HepG2 (cell line): Measurements from ENCODE around the gene PHF19. TPM values are rescaled to one million over a fixed set of nuclear protein-coding genes. Genes with fewer than 3 reads are reported as not detected.

ENCODE experiments used
- GFI1 ChIP-seq: sonication (generic); formaldehyde crosslinking; IDR thresholded peaks from 2 replicates; pipeline ENCODE4 v1.5.0; 2020; ENCODE audit warnings: missing genetic modification reagents, mild to moderate bottlenecking, borderline replicate concordance
- KLF13 ChIP-seq: sonication (generic); formaldehyde crosslinking; IDR thresholded peaks from 2 replicates; pipeline ENCODE4 v1.4.0; 2020; ENCODE audit warnings: mild to moderate bottlenecking, missing genetic modification reagents
- MEIS2 ChIP-seq: sonication (generic); formaldehyde crosslinking; IDR thresholded peaks from 2 replicates; pipeline ENCODE4 v1.9.0; 2021; ENCODE audit warnings: mild to moderate bottlenecking, missing genetic modification reagents
- NFKBIZ ChIP-seq: IDR thresholded peaks from 2 replicates; pipeline ENCODE4 v1.6.1; 2018; ENCODE audit warnings: missing genetic modification reagents, missing compliant biosample characterization
- NR2F1 ChIP-seq, 2 experiments: fragments of 450-650 bp in 1 of 2; formaldehyde crosslinking in 1 of 2; IDR thresholded peaks; 2 replicates each; pipeline versions ENCODE4 v1.5.0 to v1.6.1; 2016 to 2020; ENCODE audit warnings: mild to moderate bottlenecking in 1 of 2, missing compliant biosample characterization in 1 of 2, missing genetic modification reagents in 1 of 2, moderate library complexity in 1 of 2
- PHF21A ChIP-seq: sonication (generic); formaldehyde crosslinking; IDR thresholded peaks from 2 replicates; pipeline ENCODE4 v1.5.0; 2020; ENCODE audit warnings: mild to moderate bottlenecking, missing genetic modification reagents
- PRMT3 ChIP-seq: sonication (generic); formaldehyde crosslinking; IDR thresholded peaks from 2 replicates; pipeline ENCODE4 v1.8.1; 2022; ENCODE audit warnings: low read depth, mild to moderate bottlenecking, moderate library complexity, missing genetic modification reagents, borderline replicate concordance
- RXRA ChIP-seq: sonication (generic); formaldehyde crosslinking; IDR thresholded peaks from 2 replicates; pipeline ENCODE4 v1.5.1; 2020; ENCODE audit warnings: missing genetic modification reagents
- SAP130 ChIP-seq: IDR thresholded peaks from 2 replicates; pipeline ENCODE4 v1.6.1; 2016; ENCODE audit warnings: low read depth
- SIX1 ChIP-seq: sonication (generic); formaldehyde crosslinking; IDR thresholded peaks from 2 replicates; pipeline ENCODE4 v1.4.0; 2020; ENCODE audit warnings: missing genetic modification reagents, borderline replicate concordance
- SMAD1 ChIP-seq: sonication (generic); formaldehyde crosslinking; IDR thresholded peaks from 2 replicates; pipeline ENCODE4 v1.4.0; 2020; ENCODE audit warnings: missing genetic modification reagents, low read depth, mild to moderate bottlenecking, borderline replicate concordance
- SMAD3 ChIP-seq: sonication (generic); formaldehyde crosslinking; IDR thresholded peaks from 2 replicates; pipeline ENCODE4 v1.4.0; 2020; ENCODE audit warnings: missing genetic modification reagents
- THYN1 ChIP-seq: sonication (generic); formaldehyde crosslinking; IDR thresholded peaks from 2 replicates; pipeline ENCODE4 v1.8.1; 2023; ENCODE audit warnings: low read depth, mild to moderate bottlenecking, moderate library complexity, missing genetic modification reagents, borderline replicate concordance
- ZBTB38 ChIP-seq: sonication (generic); formaldehyde crosslinking; IDR thresholded peaks from 2 replicates; pipeline ENCODE4 v1.5.1; 2020; ENCODE audit warnings: mild to moderate bottlenecking, missing genetic modification reagents
- ZNF207 ChIP-seq: fragments of 450-650 bp; IDR thresholded peaks from 2 replicates; pipeline ENCODE4 v1.6.1; 2016; ENCODE audit warnings: antibody characterized with exemption, borderline replicate concordance
- ZNF230 ChIP-seq: sonication (generic); formaldehyde crosslinking; IDR thresholded peaks from 2 replicates; pipeline ENCODE4 v1.4.0; 2020; ENCODE audit warnings: mild to moderate bottlenecking, missing genetic modification reagents
- ZNF569 ChIP-seq: sonication (generic); formaldehyde crosslinking; IDR thresholded peaks from 2 replicates; pipeline ENCODE4 v1.5.0; 2020; ENCODE audit warnings: mild to moderate bottlenecking, missing genetic modification reagents, moderate library complexity, borderline replicate concordance
- ZNF589 ChIP-seq: sonication (generic); formaldehyde crosslinking; conservative IDR thresholded peaks from 2 replicates; pipeline ENCODE4 v1.8.0; 2022; ENCODE audit warnings: mild to moderate bottlenecking, moderate library complexity, missing genetic modification reagents
- ZNF678 ChIP-seq: sonication (generic); formaldehyde crosslinking; IDR thresholded peaks from 2 replicates; pipeline ENCODE4 v1.4.0; 2020; ENCODE audit warnings: mild to moderate bottlenecking, missing genetic modification reagents
- polyA plus RNA-seq, 8 experiments: library from polyadenylated mRNA; depleted of rRNA in 3 of 8; stranded (reverse) in 7 of 8; unstranded in 1 of 8; fragments of >200 nt; fragmentation: Illumina TruSeq in 4 of 8; extraction: Trizol in 4 of 8; gene quantifications; 2 replicates each; pipeline versions ENCODE4 v1.2.1 to v1.2.3, GENCODE V29; 2011 to 2016; ENCODE audit warnings: low read depth in 4 of 8, missing spikeins in 1 of 8, mixed read lengths in 1 of 8; ENCODE audit not compliant: insufficient read depth in 1 of 8
- total RNA-seq, 5 experiments: library from RNA; depleted of rRNA; stranded (reverse); fragments of >200 nt; fragmentation: Illumina TruSeq; extraction: Trizol; gene quantifications; 2 replicates each; pipeline ENCODE4 v1.2.3, GENCODE V29; 2016; ENCODE audit warnings: low read depth in 1 of 5
- TF ChIP-seq, protein P1 (sequence below): sonication (generic); formaldehyde crosslinking; IDR thresholded peaks from 2 replicates; pipeline ENCODE4 v1.5.0; 2020; ENCODE audit warnings: missing genetic modification reagents
- TF ChIP-seq, protein P2 (sequence below), 2 experiments: sonication (generic) in 1 of 2; formaldehyde crosslinking in 1 of 2; IDR thresholded peaks; 2 replicates each; pipeline versions ENCODE4 v1.4.0 to v1.6.1; 2018 to 2020; ENCODE audit warnings: missing genetic modification reagents in 2 of 2, borderline replicate concordance in 1 of 2, low read depth in 1 of 2, mild to moderate bottlenecking in 1 of 2, missing biosample characterization in 1 of 2
- TF ChIP-seq, protein P3 (sequence below): sonication (generic); formaldehyde crosslinking; IDR thresholded peaks from 2 replicates; pipeline ENCODE4 v1.4.0; 2020; ENCODE audit warnings: mild to moderate bottlenecking, missing genetic modification reagents

Gene PHF19
- total and polyA plus RNA-seq, 2 of the 13 experiments (the other 11 are each of a cell fraction or from before 2014, with no cell fraction given) = 29.7 to 41.3 TPM

DNA sequence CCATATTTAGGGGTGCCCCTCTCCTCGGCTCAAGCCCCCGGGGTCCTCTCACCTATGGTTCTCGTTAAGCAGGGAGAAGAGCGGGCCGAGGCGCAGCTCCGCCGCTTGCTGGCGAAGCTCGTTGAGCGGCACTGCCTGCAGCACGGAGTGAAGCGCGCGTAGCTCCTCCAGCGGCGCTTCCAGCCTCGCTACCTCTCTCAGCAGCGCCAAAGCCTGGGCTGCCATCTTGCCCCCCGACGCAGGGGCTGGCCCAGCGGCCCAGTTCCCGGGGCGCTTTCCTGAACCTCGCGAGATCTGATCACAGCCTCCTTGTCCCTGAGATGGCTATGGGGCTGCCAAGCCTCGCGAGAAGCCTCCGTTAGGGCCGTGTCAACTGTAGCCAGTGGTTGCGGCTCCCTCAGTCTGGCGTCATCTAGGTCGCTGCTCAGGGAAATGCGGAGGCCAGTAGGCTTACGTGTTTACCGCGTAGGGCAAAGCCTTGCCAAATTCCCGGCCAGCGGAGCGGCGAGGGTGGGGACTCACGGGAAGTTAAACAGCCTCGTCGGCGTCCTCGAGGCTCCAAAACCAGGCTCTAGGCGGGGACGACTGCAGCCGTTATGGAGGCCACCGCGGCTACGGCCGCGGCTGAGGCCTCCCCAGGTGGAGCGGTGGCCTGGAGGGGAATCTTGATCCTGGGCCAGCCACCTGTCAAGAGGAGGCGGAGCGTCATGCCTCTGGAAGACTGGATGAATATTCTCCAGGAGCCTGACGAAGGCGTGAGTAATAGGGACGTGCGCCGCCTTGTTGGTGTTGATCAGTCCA lies 34.1 kb downstream of the PHF19 start, which contains the start of gene PSMD5 (continued):
- TF ChIP-seq PRMT3 (no peak), ZNF569 (CRISPR knock-in tag) (no peak), PHF21A (peak; percentile 31; the same call in 1 of the 2 replicates), KLF13 (CRISPR knock-in tag) (no peak), ZNF230 (CRISPR knock-in tag) (peak; percentile 90), SMAD3 (no peak), MEIS2 (CRISPR knock-in tag) (peak; percentile 61; the same call in 1 of the 2 replicates), NFKBIZ (peak; percentile 51; the same call in 1 of the 2 replicates), SAP130 (CRISPR knock-in tag) (peak; percentile 75), NR2F1 (CRISPR knock-in tag; IDR thresholded peaks at IDR 0.05) (no peak), ZBTB38 (CRISPR knock-in tag) (peak; percentile 78), ZNF207 (no peak), THYN1 (CRISPR knock-in tag) (no peak), ZNF678 (CRISPR knock-in tag) (0 out of 2 replicates have a peak, but pooled peaks have one; percentile 65), ZNF589 (CRISPR knock-in tag) (0 out of 2 replicates have a peak, but pooled peaks have one; percentile 68), GFI1 (CRISPR knock-in tag) (peak; percentile 42; the same call in 1 of the 2 replicates), SIX1 (CRISPR knock-in tag) (no peak), RXRA (CRISPR knock-in tag) (peak; percentile 50; the same call in 1 of the 2 replicates), SMAD1 (CRISPR knock-in tag) (no peak; the same call in 1 of the 2 replicates)
- TF ChIP-seq, protein P1, sequence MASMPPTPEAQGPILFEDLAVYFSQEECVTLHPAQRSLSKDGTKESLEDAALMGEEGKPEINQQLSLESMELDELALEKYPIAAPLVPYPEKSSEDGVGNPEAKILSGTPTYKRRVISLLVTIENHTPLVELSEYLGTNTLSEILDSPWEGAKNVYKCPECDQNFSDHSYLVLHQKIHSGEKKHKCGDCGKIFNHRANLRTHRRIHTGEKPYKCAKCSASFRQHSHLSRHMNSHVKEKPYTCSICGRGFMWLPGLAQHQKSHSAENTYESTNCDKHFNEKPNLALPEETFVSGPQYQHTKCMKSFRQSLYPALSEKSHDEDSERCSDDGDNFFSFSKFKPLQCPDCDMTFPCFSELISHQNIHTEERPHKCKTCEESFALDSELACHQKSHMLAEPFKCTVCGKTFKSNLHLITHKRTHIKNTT (CRISPR knock-in tag) = no peak
- TF ChIP-seq, protein P2, sequence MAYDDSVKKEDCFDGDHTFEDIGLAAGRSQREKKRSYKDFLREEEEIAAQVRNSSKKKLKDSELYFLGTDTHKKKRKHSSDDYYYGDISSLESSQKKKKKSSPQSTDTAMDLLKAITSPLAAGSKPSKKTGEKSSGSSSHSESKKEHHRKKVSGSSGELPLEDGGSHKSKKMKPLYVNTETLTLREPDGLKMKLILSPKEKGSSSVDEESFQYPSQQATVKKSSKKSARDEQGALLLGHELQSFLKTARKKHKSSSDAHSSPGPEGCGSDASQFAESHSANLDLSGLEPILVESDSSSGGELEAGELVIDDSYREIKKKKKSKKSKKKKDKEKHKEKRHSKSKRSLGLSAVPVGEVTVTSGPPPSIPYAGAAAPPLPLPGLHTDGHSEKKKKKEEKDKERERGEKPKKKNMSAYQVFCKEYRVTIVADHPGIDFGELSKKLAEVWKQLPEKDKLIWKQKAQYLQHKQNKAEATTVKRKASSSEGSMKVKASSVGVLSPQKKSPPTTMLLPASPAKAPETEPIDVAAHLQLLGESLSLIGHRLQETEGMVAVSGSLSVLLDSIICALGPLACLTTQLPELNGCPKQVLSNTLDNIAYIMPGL (CRISPR knock-in tag; IDR thresholded peaks at IDR 0.05; ENCODE audit: borderline replicate concordance in 1 of 2, low read depth in 1 of 2) = peak; percentile 49 to 82; a peak in 3 of 4 replicates
- TF ChIP-seq, protein P3, sequence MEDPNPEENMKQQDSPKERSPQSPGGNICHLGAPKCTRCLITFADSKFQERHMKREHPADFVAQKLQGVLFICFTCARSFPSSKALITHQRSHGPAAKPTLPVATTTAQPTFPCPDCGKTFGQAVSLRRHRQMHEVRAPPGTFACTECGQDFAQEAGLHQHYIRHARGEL (CRISPR knock-in tag) = 0 out of 2 replicates have a peak, but pooled peaks have one; percentile 76
